ENCODE data around the gene CSPG4. TPM values are rescaled to one million over a fixed set of nuclear protein-coding genes. Genes with fewer than 3 reads are reported as not detected.

Gene CSPG4
- total and polyA plus RNA-seq, 10 of the 15 experiments (the other 5 are each of a cell fraction or from before 2014, with no cell fraction given) = 0.02 to 2.2 (median 0.76) TPM

GRCh38 chr15:75697523-75697922 lies 15.1 kb downstream of the CSPG4 start:
- H3K4me3 ChIP-seq = no peak overlapping the region
- ChIA-PET CTCF (no interaction called here), POLR2A (interaction anchor here (0.5 to 0.6 kb wide), 2 partner anchors 146 to 883 kb away, joined by 3 to 6 read pairs; partner anchors contain the start of gene UBE2Q2), SMC1A (ENCODE audit: uncharacterized antibody, unreplicated experiment) (no interaction called here), RAD21 (ENCODE audit: unreplicated experiment) (interaction anchor here (1.4 kb wide), 1 partner anchor 26 kb away, joined by 3 read pairs; a partner anchor contains a TSS)
- no peak for FAIRE-seq
- H3K79me2 ChIP-seq (ENCODE audit: control insufficient read depth, insufficient read depth, low read length) = no peaks in the 10 kb centered on the region
- H2AFZ ChIP-seq (ENCODE audit: control insufficient read depth, low read depth, low read length) = no peak overlapping the region
- no peak overlapping the region for H3K4me2 ChIP-seq (ENCODE audit: control insufficient read depth, insufficient read depth)
- no peak for DNase-seq (ENCODE audit: low read depth, low spot score)
- ATAC-seq = no peak
- no peak overlapping the region for H3K27ac ChIP-seq (ENCODE audit: control insufficient read depth, insufficient read depth)
- intact Hi-C loops (cut with micrococcal nuclease; ENCODE audit: unreplicated experiment) = no loop called here
- H3K27me3 ChIP-seq (replicated peaks in 1 of 2; ENCODE audit: control insufficient read depth in 2 of 2, insufficient read depth in 2 of 2, low read length in 1 of 2) = no peaks in the 10 kb centered on the region
- no peak overlapping the region for H3K9ac ChIP-seq (ENCODE audit: control insufficient read depth, insufficient read depth, low read length)
- WGBS (ENCODE audit: insufficient coverage, insufficient replicate concordance, low lambda C conversion rate, missing lambda C conversion rate) = 65% methylated on average over 7 of the region's 7 CpGs
- in situ Hi-C loops (cut with MboI) = no loop called here
- no peaks in the 10 kb centered on the region for H3K36me3 ChIP-seq (ENCODE audit: control insufficient read depth in 2 of 2, insufficient read depth in 2 of 2, low read length in 1 of 2)
- H4K20me1 ChIP-seq (ENCODE audit: control insufficient read depth, insufficient read depth) = no peaks in the 10 kb centered on the region
- BruUV-seq (replicated peaks) = no TSS peak
- H3K9me3 ChIP-seq (replicated peaks; ENCODE audit: control insufficient read depth, insufficient read depth, low read length) = no peaks in the 10 kb centered on the region
- peaks cover 48% of the 10 kb centered on the region for H3K4me1 ChIP-seq (ENCODE audit: control insufficient read depth, insufficient read depth, low read length)
- no peak for TF ChIP-seq RELB (IDR thresholded peaks at IDR 0.05; ENCODE audit: low read depth)
- TF ChIP-seq EP300 (IDR thresholded peaks at IDR 0.05; ENCODE audit: borderline replicate concordance in 1 of 2, control insufficient read depth in 1 of 2, low read depth in 2 of 2, low read length in 2 of 2) = no peak
- no peak for TF ChIP-seq ZBTB40 (IDR thresholded peaks at IDR 0.05; ENCODE audit: borderline replicate concordance)
- TF ChIP-seq PRDM15 (CRISPR knock-in tag; IDR thresholded peaks at IDR 0.05) = no peak
- no peak for TF ChIP-seq PAX8 (IDR thresholded peaks at IDR 0.05)
- no peak for TF ChIP-seq ZSCAN29 (IDR thresholded peaks at IDR 0.05)
- TF ChIP-seq HSF1 (IDR thresholded peaks at IDR 0.05; ENCODE audit: low read depth, low read length) = no peak
- no peak for TF ChIP-seq MTA2 (IDR thresholded peaks at IDR 0.05; ENCODE audit: low read depth)
- TF ChIP-seq TCF3 (IDR thresholded peaks at IDR 0.05; ENCODE audit: borderline replicate concordance, insufficient read depth, low read depth, low read length) = no peak
- TF ChIP-seq HDGF (IDR thresholded peaks at IDR 0.05) = no peak
- no peak for TF ChIP-seq ZNF384 (IDR thresholded peaks at IDR 0.05; ENCODE audit: borderline replicate concordance, low read depth, low read length)
- TF ChIP-seq PAX5 (IDR thresholded peaks at IDR 0.05; ENCODE audit: borderline replicate concordance, low read depth, low read length) = no peak
